OCI-LY1 (cell line): ENCODE measurements around the gene PDLIM4.

Experiments
- EZH2 ChIP-seq: fragments of 200-600 bp; sonication (generic), shearing (Covaris generic); IDR thresholded peaks from 2 replicates; pipeline ENCODE4 v1.8.0; 2017; ENCODE audit warnings: borderline replicate concordance, mixed run types, mild to moderate bottlenecking, antibody characterized with exemption, low read length, moderate library complexity, mixed read lengths
- TF ChIP-seq, protein P1 (sequence below): fragments of 200-600 bp; sonication (generic), shearing (Covaris generic); IDR thresholded peaks from 2 replicates; pipeline ENCODE4 v1.5.1; 2017; ENCODE audit warnings: mild to moderate bottlenecking, antibody characterized with exemption, low read length, moderate library complexity, mixed read lengths

DNA sequence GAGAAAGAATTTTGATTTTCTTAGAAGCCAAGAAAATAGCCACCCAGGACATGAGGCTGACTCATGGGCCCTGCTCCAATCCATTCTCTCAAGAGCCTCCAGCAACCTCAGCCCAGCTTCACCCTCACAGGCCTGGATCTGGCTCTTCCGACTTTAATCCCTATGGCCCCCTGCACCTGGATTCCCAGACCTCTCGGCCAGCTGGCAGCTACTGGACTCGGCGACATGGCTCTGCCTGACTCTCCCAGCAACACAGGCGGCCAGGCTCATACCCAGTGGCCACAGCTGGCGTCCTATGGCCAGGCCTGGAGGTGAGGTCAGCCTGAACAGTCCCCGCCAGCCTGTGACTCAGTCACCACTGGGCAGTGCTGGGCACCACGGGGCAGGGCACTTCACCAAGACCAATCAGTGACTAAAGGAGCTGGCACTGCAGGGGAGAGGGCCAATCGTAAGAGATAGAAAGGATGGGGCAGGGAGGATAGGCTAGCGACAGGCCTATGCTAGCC lies 6.2 kb upstream of the PDLIM4 start:
- TF ChIP-seq, protein P1, sequence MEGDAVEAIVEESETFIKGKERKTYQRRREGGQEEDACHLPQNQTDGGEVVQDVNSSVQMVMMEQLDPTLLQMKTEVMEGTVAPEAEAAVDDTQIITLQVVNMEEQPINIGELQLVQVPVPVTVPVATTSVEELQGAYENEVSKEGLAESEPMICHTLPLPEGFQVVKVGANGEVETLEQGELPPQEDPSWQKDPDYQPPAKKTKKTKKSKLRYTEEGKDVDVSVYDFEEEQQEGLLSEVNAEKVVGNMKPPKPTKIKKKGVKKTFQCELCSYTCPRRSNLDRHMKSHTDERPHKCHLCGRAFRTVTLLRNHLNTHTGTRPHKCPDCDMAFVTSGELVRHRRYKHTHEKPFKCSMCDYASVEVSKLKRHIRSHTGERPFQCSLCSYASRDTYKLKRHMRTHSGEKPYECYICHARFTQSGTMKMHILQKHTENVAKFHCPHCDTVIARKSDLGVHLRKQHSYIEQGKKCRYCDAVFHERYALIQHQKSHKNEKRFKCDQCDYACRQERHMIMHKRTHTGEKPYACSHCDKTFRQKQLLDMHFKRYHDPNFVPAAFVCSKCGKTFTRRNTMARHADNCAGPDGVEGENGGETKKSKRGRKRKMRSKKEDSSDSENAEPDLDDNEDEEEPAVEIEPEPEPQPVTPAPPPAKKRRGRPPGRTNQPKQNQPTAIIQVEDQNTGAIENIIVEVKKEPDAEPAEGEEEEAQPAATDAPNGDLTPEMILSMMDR = no peak
- no peak for TF ChIP-seq EZH2
